Measurements from ENCODE around the gene ABCB6.

ABCB6 gene

DNA sequence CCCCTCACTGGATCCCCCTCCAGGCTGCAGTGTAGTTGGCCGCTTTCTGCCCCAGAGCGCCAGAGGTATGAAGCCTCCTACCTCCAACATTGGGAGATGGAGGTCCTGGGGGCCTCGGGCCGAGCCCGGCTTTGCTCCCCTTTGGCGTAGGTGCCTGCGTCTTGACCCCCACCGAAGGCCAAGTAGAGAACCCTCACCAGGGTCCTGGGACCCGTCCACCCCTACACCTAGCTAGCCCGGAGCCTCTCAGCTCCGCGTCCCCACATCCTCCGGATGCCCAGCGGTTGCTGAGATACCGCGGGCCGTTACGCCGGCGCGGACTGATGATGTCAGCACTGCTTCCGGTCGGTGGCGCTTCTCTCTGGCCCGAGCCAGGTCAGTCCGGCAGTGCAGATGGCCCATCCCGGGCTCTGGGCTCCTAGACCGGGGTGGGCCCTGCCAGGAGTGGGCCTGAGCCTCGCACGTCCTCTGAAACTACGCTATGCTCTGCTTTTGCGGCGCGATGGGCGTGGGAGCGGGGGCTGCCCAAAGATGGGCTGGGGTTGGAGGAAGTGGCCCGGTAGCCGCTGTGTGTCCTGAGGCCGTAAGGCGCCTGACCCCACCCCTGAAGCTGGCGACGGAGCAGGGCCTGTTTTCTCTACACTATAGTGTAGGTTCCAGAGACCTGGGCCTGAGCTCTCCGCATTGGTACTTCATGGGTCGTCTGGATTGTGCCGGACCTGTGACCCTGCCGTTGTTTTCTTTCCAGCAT is 26.6 kb upstream of the ABCB6 start, which contains the start of the genes GLB1L and STK16:
TSS of gene GLB1L (minus strand) at position 297 of the 751 bp plus-strand sequence. CDS start 1,871 bp downstream, outside the sequence.
TSS of gene STK16 (plus strand) at position 332 of the 751 bp plus-strand sequence. CDS start 521 bp downstream, outside the sequence.
- peak; percentile 87 for DNase-seq

DNA sequence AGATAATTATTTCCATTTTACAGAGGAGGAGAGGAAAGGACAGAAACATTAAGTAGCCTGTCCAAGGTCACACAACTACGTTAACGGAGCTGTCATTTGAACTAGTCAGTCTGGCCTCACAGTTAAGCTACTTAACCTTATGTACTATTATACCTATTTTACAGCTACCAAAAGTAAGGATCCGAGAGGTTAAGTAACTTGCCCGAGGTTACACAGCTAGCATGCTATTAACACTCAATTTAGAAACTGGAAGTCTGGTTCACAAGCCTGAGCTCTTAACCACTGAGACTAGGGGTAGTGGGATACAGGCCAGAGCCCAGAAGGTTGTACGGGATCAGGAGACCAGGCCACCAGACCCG is 26.0 kb upstream of the ABCB6 start:
- no peak for DNase-seq

DNA sequence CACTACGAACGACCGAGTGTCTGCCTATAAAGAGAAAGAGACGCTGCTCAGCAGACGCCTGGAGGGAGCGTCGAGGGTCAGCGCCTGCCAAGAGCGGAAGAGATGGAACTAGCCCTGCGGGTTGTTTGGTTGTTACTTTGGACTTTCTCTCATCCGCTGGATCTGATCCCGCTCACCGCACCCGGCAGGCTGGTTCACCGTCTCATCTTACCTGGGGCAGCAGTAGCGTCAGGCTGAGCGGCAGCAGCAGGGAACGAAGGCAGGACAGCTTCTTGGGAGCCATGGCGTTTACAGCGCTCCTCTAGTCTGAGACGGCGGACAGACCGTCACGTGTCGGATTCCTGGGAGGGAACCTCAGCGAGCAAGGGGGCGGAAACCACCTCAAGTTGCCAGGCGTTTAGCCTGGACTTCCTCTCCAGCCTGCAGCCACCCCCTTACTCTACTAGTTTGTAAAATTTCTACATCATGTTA is 24.6 kb upstream of the ABCB6 start:
- peak; percentile 47 for DNase-seq

DNA sequence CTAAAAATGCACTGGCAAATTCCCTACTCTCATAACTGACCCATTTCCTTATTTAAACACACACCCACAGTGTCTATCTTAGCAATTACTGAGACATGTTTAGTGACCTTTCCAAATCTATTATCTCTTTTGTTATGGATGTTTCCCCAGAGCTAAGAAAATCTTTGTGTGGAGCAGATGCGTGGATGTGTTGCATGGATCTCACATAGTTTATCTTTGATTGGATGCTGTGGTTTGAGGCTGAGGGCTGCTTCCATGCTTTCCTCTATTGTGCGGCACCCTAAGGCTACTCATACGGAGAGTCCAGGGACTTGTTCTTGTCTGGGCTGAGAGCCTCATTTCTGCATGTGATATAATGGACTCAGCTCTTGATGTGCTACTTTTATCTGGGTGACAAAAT is 15.6 kb upstream of the ABCB6 start:
- no peak for DNase-seq

GRCh38 chr2:219230059-219230540 is 11.3 kb upstream of the ABCB6 start:
- DNase-seq, result no peak

DNA sequence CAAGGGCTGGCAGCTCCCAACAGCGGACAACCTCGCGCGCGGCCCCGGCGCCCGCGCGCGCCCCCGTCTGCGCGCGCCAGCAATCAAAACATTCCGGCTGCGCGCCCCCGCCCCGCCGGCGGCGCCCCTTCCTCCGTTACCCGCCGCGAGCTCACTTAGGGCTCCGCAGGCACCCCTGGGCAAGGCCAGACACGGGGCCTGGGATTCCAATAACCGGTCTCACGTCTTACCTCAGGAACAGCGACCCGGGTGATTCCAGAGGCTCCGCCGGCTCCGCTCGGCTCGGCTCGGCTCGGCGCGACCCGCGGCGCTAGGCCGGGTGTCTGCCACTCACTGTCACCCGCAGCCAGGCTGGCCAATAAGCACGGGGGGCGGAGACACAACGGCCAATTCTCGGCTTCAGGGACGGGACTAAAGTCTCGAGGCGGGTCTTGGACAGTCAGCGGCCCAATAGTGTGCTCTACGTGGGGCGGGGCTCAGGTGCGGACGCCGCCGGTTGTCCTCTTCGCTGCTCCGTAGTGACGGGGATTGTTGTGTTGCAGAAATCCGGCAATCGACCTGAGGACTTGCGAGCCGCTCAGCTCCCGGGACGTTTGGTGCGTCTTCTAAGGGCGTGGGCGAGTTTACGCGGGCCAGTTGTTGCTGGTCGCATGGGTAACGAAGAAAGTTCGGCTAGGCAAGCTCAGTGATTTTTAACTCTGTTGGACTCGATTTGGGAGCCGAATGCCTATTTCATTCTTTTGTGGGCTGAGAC is 10.7 kb upstream of the ABCB6 start, which contains the start of the genes ANKZF1 and ATG9A:
TSS of gene ANKZF1 (plus strand) at position 502 of the 754 bp plus-strand sequence. CDS start 452 bp downstream, outside the sequence.
TSS of gene ATG9A (minus strand) at position 332 of the 754 bp plus-strand sequence. CDS start 1,612 bp downstream, outside the sequence.
- peak; percentile 99 for DNase-seq

DNA sequence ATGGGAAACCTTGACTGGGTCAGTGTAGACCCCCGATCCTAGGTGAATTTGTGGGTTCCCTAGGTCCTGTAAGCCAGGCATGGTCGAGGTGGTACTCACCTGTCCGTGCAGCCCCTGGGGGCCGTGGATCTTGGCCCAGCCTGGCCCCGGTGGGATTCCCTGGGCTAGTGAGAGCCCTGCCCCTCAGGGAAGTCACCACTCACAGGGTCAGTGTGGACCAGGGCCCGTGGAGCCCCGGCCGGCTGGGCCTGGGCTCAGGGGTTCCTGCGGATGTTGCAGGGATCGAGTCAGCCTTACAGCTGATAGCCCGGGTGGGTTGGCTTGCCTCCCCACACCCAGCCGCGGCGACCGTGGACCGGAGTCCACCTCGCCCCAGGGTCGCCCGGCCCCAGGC is 10.2 kb upstream of the ABCB6 start:
- DNase-seq, result no peak

GRCh38 chr2:219228041-219228910 is 9.5 kb upstream of the ABCB6 start:
- no peak for DNase-seq

GRCh38 chr2:219225350-219225749 is 6.6 kb upstream of the ABCB6 start:
- peak; percentile 35 for DNase-seq

GRCh38 chr2:219223831-219224610 is 5.3 kb upstream of the ABCB6 start:
- DNase-seq, result no peak

- DNase-seq, result no peak
Observed at GRCh38 chr2:219221957-219222518, 3.3 kb upstream of the ABCB6 start.

GRCh38 chr2:219220652-219221402 is 2.1 kb upstream of the ABCB6 start:
- DNase-seq, result no peak

DNA sequence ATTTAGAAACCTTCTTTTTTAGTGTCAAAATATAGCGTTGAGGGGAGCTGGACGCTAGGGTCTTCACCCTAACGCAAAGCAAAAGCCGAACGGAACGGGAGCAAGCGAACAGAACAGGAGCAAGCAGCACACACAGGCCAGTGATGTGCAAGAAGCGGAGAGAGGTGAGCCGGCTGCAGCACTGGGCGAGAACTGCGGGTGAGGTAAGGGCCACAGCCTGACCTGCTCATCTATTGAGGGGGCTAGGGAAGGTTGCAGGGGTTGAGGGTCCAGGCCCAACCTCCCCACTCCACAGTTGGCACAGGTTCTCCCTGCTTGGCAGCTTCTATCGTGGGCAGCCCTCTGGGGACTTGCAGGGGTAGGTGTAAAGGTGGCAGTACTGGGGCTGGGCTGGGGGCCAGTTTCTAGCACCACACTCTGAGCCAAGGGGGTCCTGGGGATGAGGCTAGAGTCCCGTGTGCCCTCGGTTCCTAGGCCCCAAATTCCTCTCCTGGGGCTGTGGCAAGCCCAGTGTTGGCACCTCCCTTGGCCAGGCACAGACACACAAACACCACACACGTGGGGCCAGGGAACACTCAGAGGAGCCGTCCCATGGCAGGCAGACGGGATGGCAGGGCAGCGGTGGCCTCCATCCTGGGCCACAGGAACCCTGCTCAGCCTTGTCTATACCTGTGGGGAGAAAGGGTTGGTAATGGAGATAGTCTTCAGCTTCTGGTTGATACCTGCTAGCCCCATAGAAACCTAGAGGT is 1.2 kb upstream of the ABCB6 start:
- no peak for DNase-seq

GRCh38 chr2:219218217-219218731 is 484 bp downstream of the ABCB6 start:
- no peak for DNase-seq

- DNase-seq, result peak; percentile 7
Observed at GRCh38 chr2:219216535-219216915, 2.2 kb downstream of the ABCB6 start.

- peak; percentile 12 for DNase-seq
Observed at GRCh38 chr2:219215871-219216534, 2.8 kb downstream of the ABCB6 start.

- DNase-seq, result no peak
Observed at GRCh38 chr2:219214786-219215185, 4.0 kb downstream of the ABCB6 start.

GRCh38 chr2:219214141-219214540 is 4.6 kb downstream of the ABCB6 start:
- DNase-seq, result no peak

DNA sequence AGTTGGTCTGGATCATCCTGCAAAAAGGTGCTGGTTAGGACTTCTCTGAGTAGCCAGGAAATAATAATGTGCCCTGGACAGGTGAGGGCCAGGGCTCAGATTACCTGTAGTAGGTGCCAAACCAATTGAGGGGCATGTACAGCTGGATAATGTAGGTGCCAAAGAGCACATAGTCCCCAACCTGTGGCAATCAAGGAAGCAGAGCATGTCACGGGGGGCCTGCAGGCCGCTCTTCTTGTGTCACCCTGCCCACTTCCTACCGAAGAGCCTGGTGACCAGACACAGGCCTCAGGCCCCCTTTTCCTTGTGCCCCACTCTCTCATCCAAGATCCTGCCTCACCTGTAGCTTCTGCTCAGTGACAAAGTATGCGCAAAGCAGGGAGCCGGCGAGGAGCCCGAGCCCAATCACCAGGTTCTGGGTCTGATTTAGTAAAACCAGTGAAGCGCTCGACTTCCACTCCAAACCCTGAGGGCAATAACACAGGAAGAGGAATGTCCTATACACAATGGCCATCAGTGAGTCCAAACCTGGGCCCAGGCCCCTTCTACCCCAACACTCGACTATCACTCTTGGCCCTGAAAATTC is 5.2 kb downstream of the ABCB6 start:
- no peak for DNase-seq
